Upper lobe of right lung (tissue), 1 donor: Measurements from ENCODE around the gene CPVL. TPM values are rescaled to one million over a fixed set of nuclear protein-coding genes. Genes with fewer than 3 reads are reported as not detected.

Experiments
- ATAC-seq: fragments of 200-7000 bp; cut with Tn5 transposase; one replicate; pipeline ENCODE4 v1.9.1; 2020; ENCODE audit warnings: mild to moderate bottlenecking, moderate library complexity
- DNase-seq: peaks from one replicate; pipeline ENCODE4 v3.0.0-alpha.2; 2020
- H3K27ac ChIP-seq: fragments of 200-600 bp; one replicate; pipeline ENCODE4 v1.8.0; 2022
- H3K27me3 ChIP-seq: fragments of 200-600 bp; one replicate; pipeline ENCODE4 v1.8.0; 2022; ENCODE audit warnings: mild to moderate bottlenecking
- H3K36me3 ChIP-seq: fragments of 200-600 bp; one replicate; pipeline ENCODE4 v1.8.0; 2022
- H3K4me1 ChIP-seq: fragments of 200-600 bp; one replicate; pipeline ENCODE4 v1.8.0; 2022
- H3K4me3 ChIP-seq: fragments of 200-600 bp; one replicate; pipeline ENCODE4 v1.8.0; 2022; ENCODE audit warnings: mild to moderate bottlenecking
- H3K9me3 ChIP-seq: fragments of 200-600 bp; one replicate; pipeline ENCODE4 v1.8.0; 2022
- CTCF ChIP-seq: fragments of 200-600 bp; IDR thresholded peaks from one replicate; pipeline ENCODE4 v1.8.0; 2022; ENCODE audit warnings: antibody characterized with exemption
- intact Hi-C: fragments of 100-400 bp; cut with DNase I; formaldehyde crosslinking; loops from one replicate; pipeline ENCODE4 v1.11.0; 2022
- total RNA-seq: library from RNA; stranded (reverse); fragmentation: NEBNext Ultra II Directional; extraction: Animal tissue kit (Norgen Biotek cat#: 25700); gene quantifications from one replicate; pipeline ENCODE4 v1.2.1, GENCODE V29; 2021
- donor health status: DM: no; HTN: yes; CAD: no; lungs with severe emphysema.

The CPVL gene
- total RNA-seq, 1 donor from 2014 or later = 31.9 TPM

- H3K4me3 ChIP-seq = no peak overlapping the region
- H3K27ac ChIP-seq = no peak overlapping the region
- H3K4me1 ChIP-seq = no peaks in the 10 kb centered on the region
- H3K27me3 ChIP-seq = no peaks in the 10 kb centered on the region
- no peak for ATAC-seq
- no peak for TF ChIP-seq CTCF
- no peaks in the 10 kb centered on the region for H3K9me3 ChIP-seq
- no peak for DNase-seq
- intact Hi-C loops = no loop called here
- no peaks in the 10 kb centered on the region for H3K36me3 ChIP-seq
Observed at GRCh38 chr7:29005829-29006228, 140.5 kb downstream of the CPVL start.

GRCh38 chr7:29005406-29005805, 140.9 kb downstream of the CPVL start:
- no peak for TF ChIP-seq CTCF
- intact Hi-C loops = no loop called here
- H3K4me3 ChIP-seq = no peak overlapping the region
- no peaks in the 10 kb centered on the region for H3K9me3 ChIP-seq
- DNase-seq (no peak), ATAC-seq (no peak)
- no peak overlapping the region for H3K27ac ChIP-seq
- no peaks in the 10 kb centered on the region for H3K27me3 ChIP-seq
- H3K36me3 ChIP-seq = no peaks in the 10 kb centered on the region
- no peaks in the 10 kb centered on the region for H3K4me1 ChIP-seq

- no peaks in the 10 kb centered on the region for H3K9me3 ChIP-seq
- no peak overlapping the region for H3K27ac ChIP-seq
- no peaks in the 10 kb centered on the region for H3K36me3 ChIP-seq
- no peak for DNase-seq
- no peak for ATAC-seq
- intact Hi-C loops = no loop called here
- H3K4me1 ChIP-seq = no peaks in the 10 kb centered on the region
- H3K27me3 ChIP-seq = no peaks in the 10 kb centered on the region
- no peak overlapping the region for H3K4me3 ChIP-seq
- no peak for TF ChIP-seq CTCF
Observed at GRCh38 chr7:29003703-29004102, 142.6 kb downstream of the CPVL start.

- Histone ChIP-seq H3K4me3 (no peak overlapping the region), H3K36me3 (no peaks in the 10 kb centered on the region), H3K9me3 (no peaks in the 10 kb centered on the region), H3K27me3 (no peaks in the 10 kb centered on the region), H3K27ac (no peak overlapping the region), H3K4me1 (no peaks in the 10 kb centered on the region)
- no peak for DNase-seq
- ATAC-seq = no peak
- TF ChIP-seq CTCF = no peak
- intact Hi-C loops = no loop called here
Observed at GRCh38 chr7:29000717-29001076, 145.6 kb downstream of the CPVL start.

- H3K27me3 ChIP-seq = no peaks in the 10 kb centered on the region
- H3K4me3 ChIP-seq = no peak overlapping the region
- no peak overlapping the region for H3K27ac ChIP-seq
- no peak for DNase-seq
- H3K9me3 ChIP-seq = no peaks in the 10 kb centered on the region
- TF ChIP-seq CTCF = no peak
- ATAC-seq = no peak
- H3K4me1 ChIP-seq = no peaks in the 10 kb centered on the region
- intact Hi-C loops = no loop called here
- H3K36me3 ChIP-seq = no peaks in the 10 kb centered on the region
Observed at GRCh38 chr7:28999895-29000716, 146.2 kb downstream of the CPVL start.

GRCh38 chr7:28999427-28999826, 146.9 kb downstream of the CPVL start:
- Histone ChIP-seq H3K9me3 (no peaks in the 10 kb centered on the region), H3K4me3 (no peak overlapping the region), H3K36me3 (no peaks in the 10 kb centered on the region), H3K27ac (no peak overlapping the region), H3K27me3 (no peaks in the 10 kb centered on the region), H3K4me1 (no peaks in the 10 kb centered on the region)
- TF ChIP-seq CTCF = no peak
- ATAC-seq (no peak), DNase-seq (no peak)
- intact Hi-C loops = no loop called here
